Calu3 (cell line): Measurements from ENCODE around the gene MICB. TPM values are rescaled to one million over a fixed set of nuclear protein-coding genes. Genes with fewer than 3 reads are reported as not detected.

Experiments used
- BruUV-seq: library from RNA; stranded (reverse); fragments of 400-500 nt; replicated peaks from 2 replicates; lab custom pipeline; 2021; lab: Mats Ljungman, UMichigan
- CTCF ChIA-PET: fragments of 300-600 bp; sonication (Branson Sonifier 250); formaldehyde crosslinking; loops from one replicate; lab custom pipeline; 2022; ENCODE audit warnings: antibody characterized with exemption; lab: Charles Lee
- DNase-seq: peaks from one replicate; pipeline ENCODE4 v3.0.0; 2022
- H3K27ac Mint-ChIP-seq: one replicate; pipeline ENCODE4 v1.8.0; 2022; ENCODE audit warnings: mixed read lengths; ENCODE audit not compliant: unreplicated experiment
- H3K27me3 Mint-ChIP-seq: one replicate; pipeline ENCODE4 v1.8.0; 2022; ENCODE audit warnings: mixed read lengths; ENCODE audit not compliant: unreplicated experiment
- H3K36me3 Mint-ChIP-seq: one replicate; pipeline ENCODE4 v1.8.0; 2022; ENCODE audit warnings: mild to moderate bottlenecking, moderate library complexity, mixed read lengths; ENCODE audit not compliant: insufficient read depth, unreplicated experiment
- H3K4me1 Mint-ChIP-seq: one replicate; pipeline ENCODE4 v1.8.0; 2022; ENCODE audit warnings: mild to moderate bottlenecking, low read depth, mixed read lengths; ENCODE audit not compliant: unreplicated experiment
- H3K4me3 Mint-ChIP-seq: one replicate; pipeline ENCODE4 v1.8.0; 2022; ENCODE audit warnings: mild to moderate bottlenecking, low read depth, moderate library complexity, mixed read lengths; ENCODE audit not compliant: unreplicated experiment
- H3K9me3 Mint-ChIP-seq: one replicate; pipeline ENCODE4 v1.8.0; 2022; ENCODE audit warnings: low read depth, mixed read lengths; ENCODE audit not compliant: unreplicated experiment
- intact Hi-C: fragments of 100-400 bp; cut with micrococcal nuclease; formaldehyde crosslinking; loops from one replicate; pipeline ENCODE4 v1.10.0; 2022; ENCODE audit not compliant: unreplicated experiment
- total RNA-seq: library from RNA; stranded (reverse); gene quantifications from 2 replicates; pipeline ENCODE4 v1.2.3, GENCODE V29; 2022
- TF ChIP-seq, protein P1 (sequence below): fragments of 200-600 bp; IDR thresholded peaks from one replicate; pipeline ENCODE4 v1.8.0; 2022; ENCODE audit warnings: antibody characterized with exemption; ENCODE audit not compliant: unreplicated experiment

Gene MICB
- total RNA-seq, 1 experiment from 2014 or later = 64.3 TPM

- Mint-ChIP-seq H3K27me3 (no peaks in the 10 kb centered on the region), H3K4me3 (peak overlapping the region; percentile 70), H3K9me3 (no peaks in the 10 kb centered on the region), H3K36me3 (peaks cover 90% of the 10 kb centered on the region), H3K4me1 (peaks cover 41% of the 10 kb centered on the region), H3K27ac (peak overlapping the region; percentile 88)
- TF ChIP-seq, protein P1, sequence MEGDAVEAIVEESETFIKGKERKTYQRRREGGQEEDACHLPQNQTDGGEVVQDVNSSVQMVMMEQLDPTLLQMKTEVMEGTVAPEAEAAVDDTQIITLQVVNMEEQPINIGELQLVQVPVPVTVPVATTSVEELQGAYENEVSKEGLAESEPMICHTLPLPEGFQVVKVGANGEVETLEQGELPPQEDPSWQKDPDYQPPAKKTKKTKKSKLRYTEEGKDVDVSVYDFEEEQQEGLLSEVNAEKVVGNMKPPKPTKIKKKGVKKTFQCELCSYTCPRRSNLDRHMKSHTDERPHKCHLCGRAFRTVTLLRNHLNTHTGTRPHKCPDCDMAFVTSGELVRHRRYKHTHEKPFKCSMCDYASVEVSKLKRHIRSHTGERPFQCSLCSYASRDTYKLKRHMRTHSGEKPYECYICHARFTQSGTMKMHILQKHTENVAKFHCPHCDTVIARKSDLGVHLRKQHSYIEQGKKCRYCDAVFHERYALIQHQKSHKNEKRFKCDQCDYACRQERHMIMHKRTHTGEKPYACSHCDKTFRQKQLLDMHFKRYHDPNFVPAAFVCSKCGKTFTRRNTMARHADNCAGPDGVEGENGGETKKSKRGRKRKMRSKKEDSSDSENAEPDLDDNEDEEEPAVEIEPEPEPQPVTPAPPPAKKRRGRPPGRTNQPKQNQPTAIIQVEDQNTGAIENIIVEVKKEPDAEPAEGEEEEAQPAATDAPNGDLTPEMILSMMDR = no peak
- intact Hi-C loops = no loop called here
- DNase-seq = no peak
- CTCF ChIA-PET = interaction anchor here (1.5 kb wide), 1 partner anchor 44 kb away, joined by 4 read pairs; no protein-coding TSS in a partner anchor
- BruUV-seq = no TSS peak
Measured at GRCh38 chr6:31538805-31539400, 41.0 kb downstream of the MICB start.

DNA sequence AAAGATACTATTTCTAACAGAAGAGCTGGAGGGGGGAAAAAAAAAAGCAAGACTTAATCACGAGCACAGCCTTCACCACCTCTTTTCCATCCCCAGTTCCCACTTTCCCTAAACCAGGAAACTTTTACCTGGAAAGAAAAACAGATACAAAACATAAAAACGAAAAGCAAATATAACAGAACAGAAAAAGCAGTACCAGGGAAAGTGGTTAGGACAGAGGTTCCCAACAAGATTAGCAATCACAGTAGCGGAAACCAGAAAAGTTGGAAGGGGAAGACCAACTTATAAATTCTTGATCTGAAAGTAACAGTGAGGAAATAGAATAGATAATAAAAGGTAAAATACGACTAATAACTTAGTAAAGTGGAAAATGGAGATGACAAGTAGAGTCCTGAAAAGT lies 42.7 kb downstream of the MICB start:
- peaks cover 72% of the 10 kb centered on the region for H3K36me3 Mint-ChIP-seq
- peak overlapping the region; percentile 70 for H3K4me3 Mint-ChIP-seq
- no peaks in the 10 kb centered on the region for H3K9me3 Mint-ChIP-seq
- TF ChIP-seq, protein P1 = no peak
- intact Hi-C loops = loop anchor here (1.0 kb wide), 2 partner anchors 43 to 47 kb away; no protein-coding TSS in a partner anchor
- peaks cover 36% of the 10 kb centered on the region for H3K4me1 Mint-ChIP-seq
- H3K27me3 Mint-ChIP-seq = no peaks in the 10 kb centered on the region
- H3K27ac Mint-ChIP-seq = peak overlapping the region; percentile 88
- CTCF ChIA-PET = interaction anchor here (1.0 to 3.3 kb wide), 9 partner anchors 11 to 197 kb away, joined by 3 to 16 read pairs (median 7); partner anchors contain the start of genes MCCD1 and MICB
- no TSS peak for BruUV-seq
- DNase-seq = no peak

- CTCF ChIA-PET = interaction anchor here (1.0 to 3.3 kb wide), 12 partner anchors 10 to 196 kb away, joined by 3 to 16 read pairs (median 7); partner anchors contain the start of genes C6orf47, MCCD1 and MICB
- DNase-seq = peak; percentile 69
Measured at GRCh38 chr6:31541059-31541657, 43.2 kb downstream of the MICB start.

More at GRCh38 chr6:31541059-31541657, 43.2 kb downstream of the MICB start:
- H3K27ac Mint-ChIP-seq = peak overlapping the region; percentile 88
- H3K4me1 Mint-ChIP-seq = peaks cover 34% of the 10 kb centered on the region
- peaks cover 67% of the 10 kb centered on the region for H3K36me3 Mint-ChIP-seq
- no peaks in the 10 kb centered on the region for H3K27me3 Mint-ChIP-seq
- no peaks in the 10 kb centered on the region for H3K9me3 Mint-ChIP-seq
- H3K4me3 Mint-ChIP-seq = peak overlapping the region; percentile 70
- TSS peak; percentile 67 for BruUV-seq
- intact Hi-C loops = loop anchor here (1.0 kb wide), 1 partner anchor 48 kb away; no protein-coding TSS in a partner anchor
- TF ChIP-seq, protein P1 = no peak
